SK-N-SH (cell line): ENCODE results near the gene RAB3A.

ENCODE experiments used
- CHD2 ChIP-seq: fragments of 150-350 bp; IDR thresholded peaks from 2 replicates; pipeline ENCODE4 v1.6.1; 2018; ENCODE audit warnings: low read length; ENCODE audit not compliant: partially characterized antibody
- CTCF ChIP-seq: fragments of 200-600 bp; sonication (generic); IDR thresholded peaks from 2 replicates; pipeline ENCODE4 v1.6.1; 2017; ENCODE audit warnings: antibody characterized with exemption, mild to moderate bottlenecking, moderate library complexity
- EP300 ChIP-seq, 2 experiments: IDR thresholded peaks; 2 replicates each; pipeline versions ENCODE4 v1.4.0 to v1.6.1; 2012; ENCODE audit warnings: borderline replicate concordance in 1 of 2, low read depth in 1 of 2, low read length in 1 of 2
- GABPA ChIP-seq: IDR thresholded peaks from 2 replicates; pipeline ENCODE4 v1.4.0; 2012; ENCODE audit warnings: low read depth, mild to moderate bottlenecking
- POLR2AphosphoS5 ChIP-seq: IDR thresholded peaks from 2 replicates; pipeline ENCODE4 v1.6.1; 2012; ENCODE audit warnings: low read depth, low read length
- RCOR1 ChIP-seq: fragments of 150-350 bp; IDR thresholded peaks from 2 replicates; pipeline ENCODE4 v1.6.1; 2017; ENCODE audit warnings: antibody characterized with exemption, low read length
- TAF1 ChIP-seq: IDR thresholded peaks from 2 replicates; pipeline ENCODE4 v1.6.1; 2012; ENCODE audit warnings: low read depth, mild to moderate bottlenecking, low read length, moderate library complexity, borderline replicate concordance
- TCF12 ChIP-seq: IDR thresholded peaks from 2 replicates; pipeline ENCODE4 v1.4.0; 2012
- YY1 ChIP-seq: IDR thresholded peaks from 2 replicates; pipeline ENCODE4 v1.4.0; 2012; ENCODE audit warnings: low read depth, mild to moderate bottlenecking
- TF ChIP-seq, protein P1 (sequence below): IDR thresholded peaks from 2 replicates; pipeline ENCODE4 v1.4.0; 2012; ENCODE audit warnings: low read depth
- TF ChIP-seq, protein P2 (sequence below): IDR thresholded peaks from 2 replicates; pipeline ENCODE4 v1.6.1; 2012; ENCODE audit warnings: mild to moderate bottlenecking, low read depth, low read length, moderate library complexity
- TF ChIP-seq, protein P3 (sequence below): fragments of 150-350 bp; IDR thresholded peaks from 2 replicates; pipeline ENCODE4 v1.6.1; 2016; ENCODE audit warnings: mild to moderate bottlenecking, low read depth, low read length

DNA sequence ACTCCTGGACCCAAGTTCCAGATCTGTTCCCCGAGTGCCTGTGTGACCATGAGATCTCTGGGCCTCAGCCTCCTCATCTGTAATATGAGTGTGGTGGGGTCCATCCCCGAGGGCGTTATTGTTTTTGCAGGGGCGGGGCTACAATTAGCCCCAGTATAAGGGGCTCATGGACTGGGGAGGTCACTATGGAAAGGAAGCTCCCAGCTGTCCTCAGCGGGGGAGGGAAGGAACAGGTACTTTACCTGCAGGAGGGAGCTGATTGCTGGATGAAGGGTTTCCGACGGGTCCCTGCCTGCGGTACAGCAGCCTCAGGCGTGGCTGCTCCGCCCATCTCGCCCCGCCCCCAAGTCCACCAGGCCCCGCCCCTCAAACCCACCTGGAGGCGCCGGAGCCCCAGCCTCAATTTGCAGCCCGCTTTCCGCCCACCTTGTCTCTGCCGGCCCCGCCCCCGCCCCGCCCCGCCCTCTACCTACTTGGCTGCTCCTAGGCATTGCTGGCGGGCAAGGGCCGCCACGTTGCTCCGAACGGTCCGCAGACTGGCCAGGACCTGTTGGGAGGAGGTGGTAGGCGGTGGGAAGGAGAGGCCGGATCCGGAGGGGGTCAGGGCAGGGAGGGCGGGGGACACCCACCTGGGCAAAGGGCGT lies 16.9 kb upstream of the RAB3A start:
- TF ChIP-seq, protein P1, sequence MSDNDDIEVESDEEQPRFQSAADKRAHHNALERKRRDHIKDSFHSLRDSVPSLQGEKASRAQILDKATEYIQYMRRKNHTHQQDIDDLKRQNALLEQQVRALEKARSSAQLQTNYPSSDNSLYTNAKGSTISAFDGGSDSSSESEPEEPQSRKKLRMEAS: no peak
- TF ChIP-seq CHD2 (no peak), CTCF (no peak), EP300 (IDR thresholded peaks at IDR 0.05; ENCODE audit: borderline replicate concordance in 1 of 2, low read depth in 1 of 2, low read length in 1 of 2) (no peak), RCOR1 (no peak), TCF12 (no peak), YY1 (no peak), GABPA (no peak), POLR2AphosphoS5 (no peak), TAF1 (no peak)
- TF ChIP-seq, protein P2, sequence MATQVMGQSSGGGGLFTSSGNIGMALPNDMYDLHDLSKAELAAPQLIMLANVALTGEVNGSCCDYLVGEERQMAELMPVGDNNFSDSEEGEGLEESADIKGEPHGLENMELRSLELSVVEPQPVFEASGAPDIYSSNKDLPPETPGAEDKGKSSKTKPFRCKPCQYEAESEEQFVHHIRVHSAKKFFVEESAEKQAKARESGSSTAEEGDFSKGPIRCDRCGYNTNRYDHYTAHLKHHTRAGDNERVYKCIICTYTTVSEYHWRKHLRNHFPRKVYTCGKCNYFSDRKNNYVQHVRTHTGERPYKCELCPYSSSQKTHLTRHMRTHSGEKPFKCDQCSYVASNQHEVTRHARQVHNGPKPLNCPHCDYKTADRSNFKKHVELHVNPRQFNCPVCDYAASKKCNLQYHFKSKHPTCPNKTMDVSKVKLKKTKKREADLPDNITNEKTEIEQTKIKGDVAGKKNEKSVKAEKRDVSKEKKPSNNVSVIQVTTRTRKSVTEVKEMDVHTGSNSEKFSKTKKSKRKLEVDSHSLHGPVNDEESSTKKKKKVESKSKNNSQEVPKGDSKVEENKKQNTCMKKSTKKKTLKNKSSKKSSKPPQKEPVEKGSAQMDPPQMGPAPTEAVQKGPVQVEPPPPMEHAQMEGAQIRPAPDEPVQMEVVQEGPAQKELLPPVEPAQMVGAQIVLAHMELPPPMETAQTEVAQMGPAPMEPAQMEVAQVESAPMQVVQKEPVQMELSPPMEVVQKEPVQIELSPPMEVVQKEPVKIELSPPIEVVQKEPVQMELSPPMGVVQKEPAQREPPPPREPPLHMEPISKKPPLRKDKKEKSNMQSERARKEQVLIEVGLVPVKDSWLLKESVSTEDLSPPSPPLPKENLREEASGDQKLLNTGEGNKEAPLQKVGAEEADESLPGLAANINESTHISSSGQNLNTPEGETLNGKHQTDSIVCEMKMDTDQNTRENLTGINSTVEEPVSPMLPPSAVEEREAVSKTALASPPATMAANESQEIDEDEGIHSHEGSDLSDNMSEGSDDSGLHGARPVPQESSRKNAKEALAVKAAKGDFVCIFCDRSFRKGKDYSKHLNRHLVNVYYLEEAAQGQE: no peak
- TF ChIP-seq, protein P3, sequence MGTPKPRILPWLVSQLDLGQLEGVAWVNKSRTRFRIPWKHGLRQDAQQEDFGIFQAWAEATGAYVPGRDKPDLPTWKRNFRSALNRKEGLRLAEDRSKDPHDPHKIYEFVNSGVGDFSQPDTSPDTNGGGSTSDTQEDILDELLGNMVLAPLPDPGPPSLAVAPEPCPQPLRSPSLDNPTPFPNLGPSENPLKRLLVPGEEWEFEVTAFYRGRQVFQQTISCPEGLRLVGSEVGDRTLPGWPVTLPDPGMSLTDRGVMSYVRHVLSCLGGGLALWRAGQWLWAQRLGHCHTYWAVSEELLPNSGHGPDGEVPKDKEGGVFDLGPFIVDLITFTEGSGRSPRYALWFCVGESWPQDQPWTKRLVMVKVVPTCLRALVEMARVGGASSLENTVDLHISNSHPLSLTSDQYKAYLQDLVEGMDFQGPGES: no peak
